ENCODE measurements around the gene EDEM2.

EDEM2 gene

DNA sequence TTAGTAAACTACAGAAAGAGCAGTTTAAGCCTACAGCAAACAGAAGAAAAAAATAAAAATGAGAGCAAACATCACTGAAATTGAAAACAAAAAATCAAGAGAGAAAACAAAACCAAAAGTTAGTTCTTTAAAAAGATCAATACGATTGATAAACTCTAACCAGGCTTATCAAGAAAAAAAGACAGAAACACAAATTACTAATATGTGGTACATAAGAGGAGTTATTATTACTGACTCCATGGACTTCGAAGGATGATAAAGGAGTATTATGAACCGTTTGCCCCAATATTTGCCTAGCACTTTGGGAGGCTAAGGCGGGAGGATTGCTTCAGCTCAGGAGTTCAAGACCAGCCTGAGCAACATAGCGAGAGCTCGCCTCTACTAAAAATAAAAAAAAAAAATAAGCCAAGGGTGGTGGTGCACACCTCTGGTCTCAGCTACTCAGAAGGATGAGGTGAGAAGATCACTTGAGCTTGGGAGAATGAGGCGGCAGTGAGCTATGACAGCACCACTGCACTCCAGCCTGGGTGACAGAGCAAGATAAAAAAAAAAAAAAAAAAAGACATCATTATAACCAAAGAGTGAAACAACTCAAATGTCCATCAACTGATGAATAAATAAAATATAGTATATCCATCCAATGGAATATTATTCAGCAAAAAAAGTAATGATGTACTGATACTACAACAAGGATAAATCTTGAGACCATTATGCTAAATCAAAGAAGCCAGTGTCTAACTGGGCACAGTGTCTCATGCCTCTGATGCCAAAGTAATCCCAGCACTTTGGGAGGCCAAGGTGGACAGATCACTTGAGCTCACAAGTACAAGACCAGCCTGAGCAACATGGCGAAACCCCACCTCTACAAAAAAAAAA, 67.4 kb downstream of the EDEM2 start:
- TF ChIP-seq, protein P1, sequence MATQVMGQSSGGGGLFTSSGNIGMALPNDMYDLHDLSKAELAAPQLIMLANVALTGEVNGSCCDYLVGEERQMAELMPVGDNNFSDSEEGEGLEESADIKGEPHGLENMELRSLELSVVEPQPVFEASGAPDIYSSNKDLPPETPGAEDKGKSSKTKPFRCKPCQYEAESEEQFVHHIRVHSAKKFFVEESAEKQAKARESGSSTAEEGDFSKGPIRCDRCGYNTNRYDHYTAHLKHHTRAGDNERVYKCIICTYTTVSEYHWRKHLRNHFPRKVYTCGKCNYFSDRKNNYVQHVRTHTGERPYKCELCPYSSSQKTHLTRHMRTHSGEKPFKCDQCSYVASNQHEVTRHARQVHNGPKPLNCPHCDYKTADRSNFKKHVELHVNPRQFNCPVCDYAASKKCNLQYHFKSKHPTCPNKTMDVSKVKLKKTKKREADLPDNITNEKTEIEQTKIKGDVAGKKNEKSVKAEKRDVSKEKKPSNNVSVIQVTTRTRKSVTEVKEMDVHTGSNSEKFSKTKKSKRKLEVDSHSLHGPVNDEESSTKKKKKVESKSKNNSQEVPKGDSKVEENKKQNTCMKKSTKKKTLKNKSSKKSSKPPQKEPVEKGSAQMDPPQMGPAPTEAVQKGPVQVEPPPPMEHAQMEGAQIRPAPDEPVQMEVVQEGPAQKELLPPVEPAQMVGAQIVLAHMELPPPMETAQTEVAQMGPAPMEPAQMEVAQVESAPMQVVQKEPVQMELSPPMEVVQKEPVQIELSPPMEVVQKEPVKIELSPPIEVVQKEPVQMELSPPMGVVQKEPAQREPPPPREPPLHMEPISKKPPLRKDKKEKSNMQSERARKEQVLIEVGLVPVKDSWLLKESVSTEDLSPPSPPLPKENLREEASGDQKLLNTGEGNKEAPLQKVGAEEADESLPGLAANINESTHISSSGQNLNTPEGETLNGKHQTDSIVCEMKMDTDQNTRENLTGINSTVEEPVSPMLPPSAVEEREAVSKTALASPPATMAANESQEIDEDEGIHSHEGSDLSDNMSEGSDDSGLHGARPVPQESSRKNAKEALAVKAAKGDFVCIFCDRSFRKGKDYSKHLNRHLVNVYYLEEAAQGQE (IDR thresholded peaks at IDR 0.05; ENCODE audit: low read depth): no peak
- TF ChIP-seq TEAD4 (IDR thresholded peaks at IDR 0.05): no peak

DNA sequence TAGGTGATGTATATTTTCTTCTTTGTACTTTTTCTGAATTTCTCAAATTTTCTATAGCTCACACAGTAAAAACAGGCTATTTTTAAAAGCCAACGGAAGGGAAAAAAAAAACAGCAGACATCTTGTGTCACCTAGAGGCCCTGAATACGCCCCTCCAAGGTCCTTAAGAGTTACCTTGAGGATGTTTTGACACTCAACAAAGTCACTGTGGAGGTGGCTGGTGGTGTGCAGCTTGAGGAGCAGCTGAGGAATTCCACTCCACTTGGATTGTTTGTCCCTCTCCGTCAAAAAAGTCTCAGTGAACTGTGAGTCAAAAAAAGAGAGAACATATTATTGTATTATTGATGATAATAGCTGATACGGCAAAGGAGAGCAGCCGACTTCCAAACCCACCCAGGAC, 69.3 kb downstream of the EDEM2 start:
- TF ChIP-seq TEAD4 (IDR thresholded peaks at IDR 0.05): no peak
- no peak for TF ChIP-seq ZBTB7A (IDR thresholded peaks at IDR 0.05; ENCODE audit: low read depth)
- TF ChIP-seq FOXM1 (IDR thresholded peaks at IDR 0.05; ENCODE audit: borderline replicate concordance, low read depth): no peak
- TF ChIP-seq TCF12 (IDR thresholded peaks at IDR 0.05; ENCODE audit: low read depth): no peak
- TF ChIP-seq EGR1 (IDR thresholded peaks at IDR 0.05): no peak
- TF ChIP-seq YY1 (IDR thresholded peaks at IDR 0.05; ENCODE audit: low read depth): no peak
- TF ChIP-seq, protein P1 (IDR thresholded peaks at IDR 0.05; ENCODE audit: low read depth): no peak
- no peak for TF ChIP-seq CREB1 (IDR thresholded peaks at IDR 0.05; ENCODE audit: low read depth)
- TF ChIP-seq, protein P2, sequence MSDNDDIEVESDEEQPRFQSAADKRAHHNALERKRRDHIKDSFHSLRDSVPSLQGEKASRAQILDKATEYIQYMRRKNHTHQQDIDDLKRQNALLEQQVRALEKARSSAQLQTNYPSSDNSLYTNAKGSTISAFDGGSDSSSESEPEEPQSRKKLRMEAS (IDR thresholded peaks at IDR 0.05): no peak
- TF ChIP-seq TAF1 (IDR thresholded peaks at IDR 0.05; ENCODE audit: low read depth): no peak
- TF ChIP-seq, protein P3, sequence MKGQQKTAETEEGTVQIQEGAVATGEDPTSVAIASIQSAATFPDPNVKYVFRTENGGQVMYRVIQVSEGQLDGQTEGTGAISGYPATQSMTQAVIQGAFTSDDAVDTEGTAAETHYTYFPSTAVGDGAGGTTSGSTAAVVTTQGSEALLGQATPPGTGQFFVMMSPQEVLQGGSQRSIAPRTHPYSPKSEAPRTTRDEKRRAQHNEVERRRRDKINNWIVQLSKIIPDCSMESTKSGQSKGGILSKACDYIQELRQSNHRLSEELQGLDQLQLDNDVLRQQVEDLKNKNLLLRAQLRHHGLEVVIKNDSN (IDR thresholded peaks at IDR 0.05): no peak
- TF ChIP-seq EP300 (IDR thresholded peaks at IDR 0.05; ENCODE audit: borderline replicate concordance): no peak

DNA sequence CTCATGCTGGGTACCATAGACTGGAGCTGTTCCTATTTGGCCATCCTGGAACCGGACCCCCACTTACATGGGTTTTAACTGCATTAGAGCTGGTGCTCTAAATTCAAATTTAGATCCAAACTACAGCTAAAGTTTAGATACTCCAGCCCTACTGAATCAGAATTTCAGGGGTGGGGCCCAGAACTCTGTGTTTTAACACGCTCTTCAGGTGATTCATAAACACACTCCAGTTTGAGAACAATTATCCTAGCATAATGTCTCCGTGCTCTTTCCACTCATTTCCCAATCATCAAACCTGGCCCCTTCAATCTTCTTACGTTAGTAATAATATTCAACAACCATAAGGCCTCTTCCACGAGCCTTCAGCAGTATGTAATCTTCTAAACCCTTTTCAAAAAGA, 69.8 kb downstream of the EDEM2 start:
- no peak for TF ChIP-seq TCF12 (IDR thresholded peaks at IDR 0.05; ENCODE audit: low read depth)
- no peak for TF ChIP-seq CREB1 (IDR thresholded peaks at IDR 0.05; ENCODE audit: low read depth)
- TF ChIP-seq RAD21 (IDR thresholded peaks at IDR 0.05; ENCODE audit: low read depth): no peak
- no peak for TF ChIP-seq CEBPB (IDR thresholded peaks at IDR 0.05)
- no peak for TF ChIP-seq ZBTB7A (IDR thresholded peaks at IDR 0.05; ENCODE audit: low read depth)
- TF ChIP-seq NFIC (IDR thresholded peaks at IDR 0.05): no peak
- TF ChIP-seq TAF1 (IDR thresholded peaks at IDR 0.05; ENCODE audit: low read depth): no peak
- no peak for TF ChIP-seq EP300 (IDR thresholded peaks at IDR 0.05; ENCODE audit: borderline replicate concordance)
- no peak for TF ChIP-seq TEAD4 (IDR thresholded peaks at IDR 0.05)
- TF ChIP-seq, protein P2 (IDR thresholded peaks at IDR 0.05): no peak
- TF ChIP-seq EGR1 (IDR thresholded peaks at IDR 0.05): no peak
- no peak for TF ChIP-seq FOXM1 (IDR thresholded peaks at IDR 0.05; ENCODE audit: borderline replicate concordance, low read depth)
- TF ChIP-seq, protein P1 (IDR thresholded peaks at IDR 0.05; ENCODE audit: low read depth): no peak
- TF ChIP-seq, protein P3 (IDR thresholded peaks at IDR 0.05): no peak
- no peak for TF ChIP-seq YY1 (IDR thresholded peaks at IDR 0.05; ENCODE audit: low read depth)

DNA sequence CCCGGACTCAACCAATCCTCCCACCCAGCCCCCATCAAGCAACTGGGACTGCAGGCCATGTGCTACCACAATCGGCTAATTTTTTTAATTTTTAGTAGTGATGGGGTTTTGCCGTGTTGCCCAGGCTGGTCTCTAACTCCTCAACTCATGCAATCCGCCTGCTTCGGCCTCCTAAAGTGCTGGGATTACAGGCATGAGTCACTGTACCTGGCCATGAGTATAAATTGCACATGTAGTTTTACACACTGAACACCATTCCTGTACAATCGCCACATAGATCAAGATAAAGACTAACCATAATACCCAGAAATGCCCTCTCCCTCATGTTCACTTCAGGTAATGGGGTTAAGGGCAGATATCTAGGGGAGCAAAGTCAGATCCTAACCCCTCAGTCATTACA, 80.9 kb downstream of the EDEM2 start:
- no peak for TF ChIP-seq ZBTB7A (IDR thresholded peaks at IDR 0.05; ENCODE audit: low read depth)
- TF ChIP-seq, protein P1 (IDR thresholded peaks at IDR 0.05; ENCODE audit: low read depth): no peak
- no peak for TF ChIP-seq TEAD4 (IDR thresholded peaks at IDR 0.05)
- TF ChIP-seq CREB1 (IDR thresholded peaks at IDR 0.05; ENCODE audit: low read depth): no peak
- TF ChIP-seq NFIC (IDR thresholded peaks at IDR 0.05): no peak
- TF ChIP-seq, protein P2 (IDR thresholded peaks at IDR 0.05): no peak
- no peak for TF ChIP-seq TAF1 (IDR thresholded peaks at IDR 0.05; ENCODE audit: low read depth)
- no peak for TF ChIP-seq CEBPB (IDR thresholded peaks at IDR 0.05)
- no peak for TF ChIP-seq EP300 (IDR thresholded peaks at IDR 0.05; ENCODE audit: borderline replicate concordance)
- no peak for TF ChIP-seq TCF12 (IDR thresholded peaks at IDR 0.05; ENCODE audit: low read depth)
- no peak for TF ChIP-seq EGR1 (IDR thresholded peaks at IDR 0.05)
- no peak for TF ChIP-seq RAD21 (IDR thresholded peaks at IDR 0.05; ENCODE audit: low read depth)
- no peak for TF ChIP-seq YY1 (IDR thresholded peaks at IDR 0.05; ENCODE audit: low read depth)
- TF ChIP-seq, protein P3 (IDR thresholded peaks at IDR 0.05): no peak
- no peak for TF ChIP-seq FOXM1 (IDR thresholded peaks at IDR 0.05; ENCODE audit: borderline replicate concordance, low read depth)
